Sigmoid colon (tissue), 7 donors: ENCODE results near the gene CST7. TPM values are rescaled to one million over a fixed set of nuclear protein-coding genes. Genes with fewer than 3 reads are reported as not detected.

Source experiments
- DNase-seq: peaks from one replicate; pipeline ENCODE4 v3.0.0-alpha.2; 2019
- H3K27ac ChIP-seq, 4 donors: fragments of 200-600 bp; sonication (generic); one replicate each; pipeline ENCODE4 v1.5.1; 2016 to 2019; ENCODE audit warnings: mild to moderate bottlenecking in 1 of 4
- H3K27me3 ChIP-seq, 3 donors: fragments of 200-600 bp; sonication (generic); one replicate each; pipeline ENCODE4 v1.5.1; 2019; ENCODE audit warnings: mild to moderate bottlenecking in 1 of 3
- H3K36me3 ChIP-seq, 4 donors: fragments of 200-600 bp; sonication (generic); one replicate each; pipeline ENCODE4 v1.5.1; 2016 to 2019
- H3K4me1 ChIP-seq, 4 donors: fragments of 200-600 bp; sonication (generic); one replicate each; pipeline ENCODE4 v1.5.1; 2017 to 2019
- H3K4me3 ChIP-seq, 4 donors: fragments of 200-600 bp; sonication (generic); one replicate each; pipeline ENCODE4 v1.5.1; 2017 to 2019; ENCODE audit warnings: mild to moderate bottlenecking in 2 of 4, moderate library complexity in 1 of 4
- H3K9me3 ChIP-seq, 4 donors: fragments of 200-600 bp in 3 of 4; sonication (generic) in 3 of 4; one replicate each; pipeline versions ENCODE4 v1.5.1 to v1.6.1; 2013 to 2019
- EP300 ChIP-seq, 4 donors: sonication (generic); formaldehyde crosslinking; IDR thresholded peaks; one replicate each; pipeline ENCODE4 v1.6.1; 2017; ENCODE audit warnings: antibody characterized with exemption in 4 of 4
- POLR2A ChIP-seq, 2 donors: fragments of 450-650 bp; IDR thresholded peaks; one replicate each; pipeline ENCODE4 v1.6.1; 2016; ENCODE audit warnings: antibody characterized with exemption in 2 of 2, mild to moderate bottlenecking in 2 of 2, moderate library complexity in 2 of 2
- POLR2AphosphoS5 ChIP-seq, 4 donors: sonication (generic); formaldehyde crosslinking; IDR thresholded peaks; one replicate each; pipeline ENCODE4 v1.6.1; 2017; ENCODE audit warnings: antibody characterized with exemption in 4 of 4
- WGBS, 2 donors: extraction: QIAGEN DNeasy Blood & Tissue Kit; methylation state at CpG; one replicate each; pipeline ENCODE4 v1.1.7; 2013; 5-methylcytosine and 5-hydroxymethylcytosine counted together
- intact Hi-C: fragments of 100-400 bp; cut with DNase I; formaldehyde crosslinking; loops from one replicate; pipeline ENCODE4 v1.15.1; 2023
- polyA plus RNA-seq, 3 donors: library from polyadenylated mRNA; stranded (reverse); fragments of 200-250 nt; gene quantifications; one replicate each; pipeline ENCODE4 v1.2.3, GENCODE V29; 2013
- total RNA-seq, 4 donors: library from RNA; depleted of rRNA; stranded (reverse); fragments of >200 nt; gene quantifications; one replicate each; pipeline ENCODE4 v1.1.0, GENCODE V29; 2016
- TF ChIP-seq, protein P1 (sequence below), 4 experiments: fragments of 450-650 bp in 3 of 4; fragments of 200-600 bp in 1 of 4; IDR thresholded peaks; one replicate each; pipeline ENCODE4 v1.5.1; 2016 to 2019; ENCODE audit warnings: antibody characterized with exemption in 4 of 4, mild to moderate bottlenecking in 3 of 4, moderate library complexity in 2 of 4
- donor health status: healthy with polysubstance abuse.
- donor health status: Bipolar disorder and iron deficiency.
- donor health status: healthy.

The CST7 gene
- total and polyA plus RNA-seq, 7 donors = 0.66 to 10.4 (median 3.7) TPM; not detected in 1

DNA sequence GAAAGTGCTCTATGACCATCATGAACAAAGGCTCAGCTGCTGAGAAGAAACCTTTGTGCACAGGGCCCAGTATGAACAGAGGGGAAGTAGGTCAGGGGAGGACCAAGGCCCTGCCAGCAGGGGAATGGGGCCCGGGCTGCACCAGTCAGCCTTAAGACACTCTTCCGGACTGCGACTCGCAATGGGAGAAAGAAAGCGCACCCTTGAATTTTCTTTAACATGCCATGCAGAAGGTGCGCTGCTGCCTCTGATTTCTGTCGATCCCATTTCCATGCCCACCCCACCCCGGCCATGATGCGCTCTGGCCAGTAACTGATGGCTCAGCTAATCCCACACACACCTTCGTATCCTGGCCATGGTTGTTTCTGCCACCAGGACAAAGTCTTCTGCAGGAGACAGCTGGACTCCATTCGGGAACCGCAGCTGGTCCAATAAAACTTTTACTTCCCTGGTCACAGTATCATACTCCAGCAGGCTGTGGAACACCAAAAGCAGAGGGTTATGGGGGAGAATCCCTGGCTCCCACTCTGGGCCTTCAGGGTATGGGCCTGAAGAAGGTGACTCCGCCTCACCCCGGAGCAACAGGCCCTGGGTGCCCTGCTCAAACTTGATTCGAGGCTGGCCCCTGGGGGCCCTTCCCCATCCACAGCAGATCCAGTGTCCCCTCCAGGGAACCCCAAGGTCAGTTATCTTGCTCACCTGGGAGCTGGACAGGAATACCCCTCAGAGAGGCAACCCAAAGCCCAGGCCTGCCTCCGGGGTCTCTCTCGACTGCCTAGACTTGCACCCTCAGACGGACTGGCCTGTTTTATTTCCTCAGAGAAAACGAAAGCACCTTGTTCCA lies 20.3 kb downstream of the CST7 start:
- peaks cover under 1 to 93% (median 46%) of the 10 kb centered on the region in 4 donors for H3K36me3 ChIP-seq
- H3K9me3 ChIP-seq = no peaks in the 10 kb centered on the region
- H3K4me1 ChIP-seq = no peaks in the 10 kb centered on the region
- TF ChIP-seq POLR2A (IDR thresholded peaks at IDR 0.05) (no peak), EP300 (IDR thresholded peaks at IDR 0.05) (no peak), POLR2AphosphoS5 (IDR thresholded peaks at IDR 0.05) (no peak)
- TF ChIP-seq, protein P1, sequence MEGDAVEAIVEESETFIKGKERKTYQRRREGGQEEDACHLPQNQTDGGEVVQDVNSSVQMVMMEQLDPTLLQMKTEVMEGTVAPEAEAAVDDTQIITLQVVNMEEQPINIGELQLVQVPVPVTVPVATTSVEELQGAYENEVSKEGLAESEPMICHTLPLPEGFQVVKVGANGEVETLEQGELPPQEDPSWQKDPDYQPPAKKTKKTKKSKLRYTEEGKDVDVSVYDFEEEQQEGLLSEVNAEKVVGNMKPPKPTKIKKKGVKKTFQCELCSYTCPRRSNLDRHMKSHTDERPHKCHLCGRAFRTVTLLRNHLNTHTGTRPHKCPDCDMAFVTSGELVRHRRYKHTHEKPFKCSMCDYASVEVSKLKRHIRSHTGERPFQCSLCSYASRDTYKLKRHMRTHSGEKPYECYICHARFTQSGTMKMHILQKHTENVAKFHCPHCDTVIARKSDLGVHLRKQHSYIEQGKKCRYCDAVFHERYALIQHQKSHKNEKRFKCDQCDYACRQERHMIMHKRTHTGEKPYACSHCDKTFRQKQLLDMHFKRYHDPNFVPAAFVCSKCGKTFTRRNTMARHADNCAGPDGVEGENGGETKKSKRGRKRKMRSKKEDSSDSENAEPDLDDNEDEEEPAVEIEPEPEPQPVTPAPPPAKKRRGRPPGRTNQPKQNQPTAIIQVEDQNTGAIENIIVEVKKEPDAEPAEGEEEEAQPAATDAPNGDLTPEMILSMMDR (IDR thresholded peaks at IDR 0.05) = no peak
- H3K27me3 ChIP-seq = no peaks in the 10 kb centered on the region
- H3K4me3 ChIP-seq = no peak overlapping the region
- H3K27ac ChIP-seq = no peak overlapping the region
- DNase-seq = peak; percentile 48
- 81 to 93% methylated on average over 19 of the region's 19 CpGs for WGBS, 2 donors
- intact Hi-C loops = no loop called here

DNA sequence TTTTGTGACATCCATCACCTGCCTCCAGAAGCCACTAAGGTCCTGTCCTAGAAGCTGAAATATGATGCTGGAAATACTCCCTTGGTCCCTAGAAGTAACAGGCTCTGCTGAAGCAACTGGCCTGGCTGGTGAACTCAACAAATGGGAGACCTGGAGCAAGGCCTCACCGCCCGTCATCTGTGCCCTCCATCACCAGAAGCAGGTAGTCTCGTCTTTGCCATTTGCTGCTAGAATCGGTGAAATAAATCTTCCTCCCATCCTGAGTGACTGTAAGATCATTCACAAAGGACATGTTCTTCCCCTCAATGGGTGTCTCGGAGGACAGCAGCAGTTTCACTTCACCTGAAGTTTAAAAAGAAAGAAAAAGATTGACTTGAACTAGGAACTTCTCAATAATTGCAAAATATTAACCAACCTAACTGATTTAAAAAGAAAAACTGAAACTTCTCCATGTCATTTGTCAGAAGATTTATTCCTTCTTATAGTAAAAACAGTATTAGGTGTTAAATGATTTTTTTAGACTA lies 21.0 kb downstream of the CST7 start:
- 91 to 95% methylated on average over 5 of the region's 5 CpGs for WGBS, 2 donors
- H3K36me3 ChIP-seq = peaks cover 0 to 92% (median 46%) of the 10 kb centered on the region in 4 donors
- TF ChIP-seq POLR2AphosphoS5 (IDR thresholded peaks at IDR 0.05) (no peak), POLR2A (IDR thresholded peaks at IDR 0.05) (no peak), EP300 (IDR thresholded peaks at IDR 0.05) (no peak)
- TF ChIP-seq, protein P1 (IDR thresholded peaks at IDR 0.05) = no peak
- no peaks in the 10 kb centered on the region for H3K9me3 ChIP-seq
- H3K4me1 ChIP-seq = no peaks in the 10 kb centered on the region
- no peak overlapping the region for H3K27ac ChIP-seq
- intact Hi-C loops = no loop called here
- H3K4me3 ChIP-seq = no peak overlapping the region
- peak; percentile 27 for DNase-seq
- H3K27me3 ChIP-seq = no peaks in the 10 kb centered on the region

DNA sequence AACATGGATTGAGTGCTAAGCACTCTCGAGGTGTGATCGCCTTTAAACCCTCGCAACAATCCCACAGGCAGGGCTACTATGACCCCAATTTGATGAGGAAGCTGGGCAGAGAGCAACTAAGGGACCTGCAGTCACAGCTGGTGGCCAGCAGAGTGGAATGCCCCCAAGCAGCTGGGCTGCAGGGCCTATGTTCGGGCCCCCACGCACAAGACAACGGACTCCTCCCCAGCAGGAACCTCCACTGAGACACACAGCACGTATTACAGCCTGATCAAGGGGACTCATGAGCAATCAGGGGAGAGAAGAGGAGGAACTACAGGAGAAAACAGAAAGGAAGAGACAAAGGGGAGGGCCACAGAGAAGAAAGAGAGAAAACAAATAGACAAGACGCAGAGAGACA lies 21.7 kb downstream of the CST7 start:
- Histone ChIP-seq H3K4me3 (no peak overlapping the region), H3K27ac (no peak overlapping the region), H3K27me3 (no peaks in the 10 kb centered on the region), H3K36me3 (peaks cover 0 to 92% (median 45%) of the 10 kb centered on the region in 4 donors), H3K9me3 (peaks cover 0 to 2% (median 0%) of the 10 kb centered on the region in 4 donors), H3K4me1 (no peaks in the 10 kb centered on the region)
- TF ChIP-seq EP300 (IDR thresholded peaks at IDR 0.05) (no peak), POLR2AphosphoS5 (IDR thresholded peaks at IDR 0.05) (no peak), POLR2A (IDR thresholded peaks at IDR 0.05) (no peak)
- TF ChIP-seq, protein P1 (IDR thresholded peaks at IDR 0.05) = no peak
- intact Hi-C loops = no loop called here
- peak; percentile 32 for DNase-seq
- WGBS, 2 donors = 92 to 95% methylated on average over 8 of the region's 8 CpGs

DNA sequence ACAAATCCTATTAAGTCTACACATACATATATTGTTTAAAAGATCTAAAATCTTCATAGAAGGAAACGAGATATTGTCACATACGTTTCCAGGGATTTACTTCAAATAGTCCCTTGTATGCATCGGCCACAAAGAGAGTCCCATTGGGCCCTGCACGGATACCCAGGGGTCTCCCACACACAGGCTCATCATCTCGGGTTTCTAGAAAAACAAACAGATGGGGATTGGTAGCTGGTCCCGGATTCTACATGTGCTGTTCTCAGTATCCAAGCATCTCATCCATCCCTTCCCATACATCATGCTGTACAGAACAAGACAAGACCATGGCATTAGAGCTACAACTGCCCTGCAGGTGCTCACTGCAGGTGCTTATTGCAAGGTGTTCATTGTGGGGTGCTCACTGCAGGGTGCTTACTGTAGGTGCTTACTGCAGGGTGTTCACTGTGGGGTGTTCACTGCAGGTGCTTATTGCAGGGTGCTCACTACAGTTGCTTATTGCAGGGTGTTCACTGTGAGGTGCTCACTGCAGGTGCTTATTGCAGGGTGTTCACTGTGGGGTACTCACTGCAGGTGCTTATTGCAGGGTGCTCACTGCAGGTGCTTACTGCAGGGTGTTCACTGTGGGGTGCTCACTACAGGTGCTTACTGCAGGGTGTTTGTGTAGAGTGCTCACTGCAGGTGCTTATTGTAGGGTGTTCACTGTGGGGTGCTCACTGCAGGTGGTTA lies 22.5 kb downstream of the CST7 start:
- WGBS, 2 donors = 92 to 93% methylated on average over 6 of the region's 6 CpGs
- H3K36me3 ChIP-seq = peaks cover 0 to 91% (median 44%) of the 10 kb centered on the region in 4 donors
- intact Hi-C loops = no loop called here
- H3K27me3 ChIP-seq = no peaks in the 10 kb centered on the region
- H3K27ac ChIP-seq = no peak overlapping the region
- no peak for TF ChIP-seq EP300 (IDR thresholded peaks at IDR 0.05)
- no peak for TF ChIP-seq POLR2AphosphoS5 (IDR thresholded peaks at IDR 0.05)
- TF ChIP-seq, protein P1 (IDR thresholded peaks at IDR 0.05) = no peak
- no peak for TF ChIP-seq POLR2A (IDR thresholded peaks at IDR 0.05)
- H3K4me1 ChIP-seq = no peaks in the 10 kb centered on the region
- H3K9me3 ChIP-seq = peaks cover 0 to 5% (median 0%) of the 10 kb centered on the region in 4 donors
- no peak overlapping the region for H3K4me3 ChIP-seq
- DNase-seq = peak; percentile 15
